Measurements from ENCODE around the gene XYLT1. TPM values are rescaled to one million over a fixed set of nuclear protein-coding genes. Genes with fewer than 3 reads are reported as not detected.

Gene XYLT1
- total RNA-seq, 2 donors from 2014 or later = 5.1 to 19.3 TPM

DNA sequence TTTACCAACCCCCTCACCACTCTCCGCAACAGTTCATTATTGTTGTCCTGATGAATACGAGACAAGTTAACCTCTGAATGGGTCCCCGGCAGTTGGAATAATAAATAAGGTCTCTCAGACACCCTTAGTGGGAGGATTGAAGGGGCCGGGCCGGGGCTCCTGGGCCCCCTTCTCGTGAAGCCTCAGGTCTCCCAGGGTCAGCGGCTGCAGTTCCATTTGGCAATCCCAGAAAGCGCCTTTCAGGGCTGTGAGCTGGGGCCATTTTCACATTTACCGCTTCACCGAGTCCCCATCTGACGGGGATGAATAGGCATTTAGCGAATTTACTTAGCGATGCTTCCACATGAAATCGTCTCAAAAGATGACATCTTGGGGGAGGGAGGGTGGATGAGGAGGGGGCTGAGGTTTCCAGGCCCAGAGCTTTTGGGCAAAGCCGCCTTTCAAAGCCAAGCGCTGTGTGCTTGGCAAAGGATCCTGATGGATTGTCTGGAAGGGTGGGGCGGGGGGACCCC lies 309.8 kb downstream of the XYLT1 start:
- H3K4me1 ChIP-seq (replicated peaks) = no peaks in the 10 kb centered on the region
- H3K4me3 ChIP-seq = no peak overlapping the region
- H3K27me3 ChIP-seq (replicated peaks; ENCODE audit: insufficient read depth) = no peaks in the 10 kb centered on the region
- 49% methylated on average over 17 of the region's 17 CpGs for WGBS
- H3K27ac ChIP-seq = no peak overlapping the region
- intact Hi-C loops (cut with DNase I) = no loop called here
- TF ChIP-seq CTCF (IDR thresholded peaks at IDR 0.05) = no peak
- no peak for TF ChIP-seq POLR2A (IDR thresholded peaks at IDR 0.05)
- no peak for TF ChIP-seq POLR2AphosphoS5 (IDR thresholded peaks at IDR 0.05)
- H3K9me3 ChIP-seq = no peaks in the 10 kb centered on the region
- no peaks in the 10 kb centered on the region for H3K36me3 ChIP-seq
- no peak for DNase-seq (ENCODE audit: low spot score)

GRCh38 chr16:17160285-17160853 lies 310.4 kb downstream of the XYLT1 start:
- H3K4me3 ChIP-seq = no peak overlapping the region
- H3K9me3 ChIP-seq = no peaks in the 10 kb centered on the region
- intact Hi-C loops (cut with DNase I) = no loop called here
- no peak for DNase-seq (ENCODE audit: low spot score)
- H3K27me3 ChIP-seq (replicated peaks; ENCODE audit: insufficient read depth) = no peaks in the 10 kb centered on the region
- no peak for TF ChIP-seq POLR2A (IDR thresholded peaks at IDR 0.05)
- TF ChIP-seq CTCF (IDR thresholded peaks at IDR 0.05) = no peak
- no peak for TF ChIP-seq POLR2AphosphoS5 (IDR thresholded peaks at IDR 0.05)
- H3K36me3 ChIP-seq = no peaks in the 10 kb centered on the region
- H3K27ac ChIP-seq = no peak overlapping the region
- WGBS = 33% methylated on average over 18 of the region's 18 CpGs
- H3K4me1 ChIP-seq (replicated peaks) = no peaks in the 10 kb centered on the region

- WGBS = 46% methylated on average over 12 of the region's 12 CpGs
- H3K9me3 ChIP-seq = no peaks in the 10 kb centered on the region
- no peaks in the 10 kb centered on the region for H3K4me1 ChIP-seq (replicated peaks)
- H3K36me3 ChIP-seq = no peaks in the 10 kb centered on the region
- TF ChIP-seq POLR2AphosphoS5 (IDR thresholded peaks at IDR 0.05) (no peak), POLR2A (IDR thresholded peaks at IDR 0.05) (no peak), CTCF (IDR thresholded peaks at IDR 0.05) (no peak)
- no peak overlapping the region for H3K27ac ChIP-seq
- H3K27me3 ChIP-seq (replicated peaks; ENCODE audit: insufficient read depth) = no peaks in the 10 kb centered on the region
- intact Hi-C loops (cut with DNase I) = no loop called here
- no peak overlapping the region for H3K4me3 ChIP-seq
- no peak for DNase-seq (ENCODE audit: low spot score)
Measured at GRCh38 chr16:17159617-17160016, 311.1 kb downstream of the XYLT1 start.

DNA sequence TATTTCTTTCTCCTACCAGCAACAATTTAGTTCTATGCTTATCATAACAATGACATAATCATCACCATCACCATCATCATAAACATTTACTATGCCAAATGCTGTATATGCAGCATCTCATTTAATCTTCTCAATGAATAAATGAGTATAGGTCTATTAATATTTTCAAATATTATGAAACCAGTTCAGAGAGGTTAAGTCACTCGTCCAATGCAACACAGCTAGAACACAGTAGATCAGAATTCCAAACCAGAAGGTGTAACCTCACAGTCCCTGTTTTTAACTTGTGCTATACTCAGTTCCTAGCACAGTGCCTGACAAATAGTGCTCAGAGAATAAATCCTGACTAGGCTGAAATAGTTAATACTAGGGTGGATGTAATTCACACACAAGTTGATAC lies 314.8 kb downstream of the XYLT1 start:
- no peak overlapping the region for H3K4me3 ChIP-seq
- no peak overlapping the region for H3K27ac ChIP-seq
- H3K4me1 ChIP-seq (replicated peaks) = no peaks in the 10 kb centered on the region
- intact Hi-C loops (cut with DNase I) = no loop called here
- no peaks in the 10 kb centered on the region for H3K36me3 ChIP-seq
- no peaks in the 10 kb centered on the region for H3K27me3 ChIP-seq (replicated peaks; ENCODE audit: insufficient read depth)
- 97% methylated on average over 1 of the region's 1 CpG for WGBS
- H3K9me3 ChIP-seq = no peaks in the 10 kb centered on the region
- DNase-seq (ENCODE audit: low spot score) = no peak
- TF ChIP-seq CTCF (IDR thresholded peaks at IDR 0.05) (no peak), POLR2A (IDR thresholded peaks at IDR 0.05) (no peak), POLR2AphosphoS5 (IDR thresholded peaks at IDR 0.05) (no peak)

DNA sequence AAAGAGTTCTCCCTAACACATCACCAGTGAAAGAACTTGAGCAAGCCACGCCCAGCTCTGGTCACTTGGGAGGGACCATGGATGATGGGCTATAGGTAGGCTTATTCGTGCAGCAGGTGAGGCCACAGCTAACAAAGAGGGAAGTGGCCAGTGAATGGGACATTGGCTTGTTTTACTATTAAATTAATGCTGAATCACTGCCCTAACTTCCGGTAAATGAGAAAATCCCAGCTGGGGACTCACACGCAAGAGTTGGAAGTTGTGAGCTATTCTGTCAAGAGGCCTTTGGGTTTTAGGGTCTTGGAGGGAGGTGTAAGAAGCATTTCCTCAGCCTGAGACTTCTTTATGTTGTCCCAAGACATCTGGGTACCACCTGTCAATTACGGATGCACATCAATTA lies 315.3 kb downstream of the XYLT1 start:
- Histone ChIP-seq H3K36me3 (no peaks in the 10 kb centered on the region), H3K4me1 (replicated peaks) (no peaks in the 10 kb centered on the region), H3K4me3 (no peak overlapping the region), H3K27ac (no peak overlapping the region), H3K9me3 (no peaks in the 10 kb centered on the region), H3K27me3 (replicated peaks; ENCODE audit: insufficient read depth) (no peaks in the 10 kb centered on the region)
- TF ChIP-seq POLR2A (IDR thresholded peaks at IDR 0.05) (no peak), CTCF (IDR thresholded peaks at IDR 0.05) (no peak), POLR2AphosphoS5 (IDR thresholded peaks at IDR 0.05) (no peak)
- 88% methylated on average over 5 of the region's 5 CpGs for WGBS
- DNase-seq (ENCODE audit: low spot score) = no peak
- intact Hi-C loops (cut with DNase I) = no loop called here
